Activated T-helper 17 cell treated with anti-CD3 and anti-CD28 coated beads, Interleukin-2, amount 50 U/mL, for 72 hours (primary cell): ENCODE results near the gene ZNF644. TPM values are rescaled to one million over a fixed set of nuclear protein-coding genes. Genes with fewer than 3 reads are reported as not detected.

Source experiments
- ATAC-seq: fragments of 150-1000 bp; cut with Tn5 transposase; replicated peaks from 2 replicates; pipeline ENCODE4 v1.10.0; 2021; ENCODE audit warnings: mild to moderate bottlenecking, moderate library complexity
- H3K27ac Mint-ChIP-seq: one replicate; pipeline ENCODE4 v1.8.0; 2022; ENCODE audit warnings: mixed read lengths
- H3K27me3 Mint-ChIP-seq: one replicate; pipeline ENCODE4 v1.8.0; 2022; ENCODE audit warnings: mixed read lengths
- H3K36me3 Mint-ChIP-seq: one replicate; pipeline ENCODE4 v1.8.0; 2022; ENCODE audit warnings: low read depth, mild to moderate bottlenecking, mixed read lengths
- H3K4me1 Mint-ChIP-seq: one replicate; pipeline ENCODE4 v1.8.0; 2022; ENCODE audit warnings: mixed read lengths
- H3K4me3 Mint-ChIP-seq: one replicate; pipeline ENCODE4 v1.8.0; 2022; ENCODE audit warnings: mild to moderate bottlenecking, mixed read lengths
- H3K9me3 Mint-ChIP-seq: one replicate; pipeline ENCODE4 v1.8.0; 2022; ENCODE audit warnings: mixed read lengths
- total RNA-seq, 2 donors: library from RNA; stranded (reverse); gene quantifications; one replicate each; pipeline ENCODE4 v1.2.3, GENCODE V29; 2022

ZNF644 gene
- total RNA-seq, 2 donors from 2014 or later: 55.7 to 57.9 TPM

- peaks cover 7% of the 10 kb centered on the region for H3K27me3 Mint-ChIP-seq
- no peak for ATAC-seq
- H3K4me1 Mint-ChIP-seq: no peaks in the 10 kb centered on the region
- no peak overlapping the region for H3K27ac Mint-ChIP-seq
- H3K4me3 Mint-ChIP-seq: no peak overlapping the region
- H3K9me3 Mint-ChIP-seq: no peaks in the 10 kb centered on the region
- H3K36me3 Mint-ChIP-seq: no peaks in the 10 kb centered on the region
These were observed 15.3 kb upstream of the ZNF644 start for GRCh38 chr1:91036894-91037829.

DNA sequence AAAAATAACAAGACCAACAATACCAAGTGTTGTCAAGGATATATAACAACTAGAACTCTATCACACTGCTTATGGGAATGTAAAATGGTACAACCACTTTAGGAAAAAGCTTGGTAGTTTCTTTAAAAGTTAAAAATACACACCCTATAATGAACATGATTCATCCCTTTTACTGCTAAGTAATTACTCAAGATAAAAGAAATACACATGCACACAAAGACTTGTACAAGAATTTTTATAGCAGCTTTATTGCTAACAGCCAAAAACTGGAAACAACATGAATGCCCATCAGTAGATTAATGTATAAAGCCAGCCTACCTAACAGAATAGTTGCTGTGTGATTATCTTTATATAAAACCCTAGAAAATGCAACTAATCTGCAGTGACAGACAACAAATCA, 10.5 kb upstream of the ZNF644 start:
- Mint-ChIP-seq H3K4me1 (no peaks in the 10 kb centered on the region), H3K36me3 (no peaks in the 10 kb centered on the region), H3K27ac (no peak overlapping the region), H3K4me3 (no peak overlapping the region), H3K27me3 (peaks cover 14% of the 10 kb centered on the region), H3K9me3 (no peaks in the 10 kb centered on the region)
- no peak for ATAC-seq

GRCh38 chr1:91031081-91031480, 9.2 kb upstream of the ZNF644 start:
- no peak for ATAC-seq
- no peak overlapping the region for H3K27ac Mint-ChIP-seq
- H3K4me3 Mint-ChIP-seq: no peak overlapping the region
- H3K4me1 Mint-ChIP-seq: no peaks in the 10 kb centered on the region
- H3K9me3 Mint-ChIP-seq: no peaks in the 10 kb centered on the region
- no peaks in the 10 kb centered on the region for H3K36me3 Mint-ChIP-seq
- peaks cover 14% of the 10 kb centered on the region for H3K27me3 Mint-ChIP-seq

GRCh38 chr1:91026777-91027176, 4.9 kb upstream of the ZNF644 start:
- no peaks in the 10 kb centered on the region for H3K9me3 Mint-ChIP-seq
- H3K27me3 Mint-ChIP-seq: peaks cover 7% of the 10 kb centered on the region
- H3K36me3 Mint-ChIP-seq: peaks cover 5% of the 10 kb centered on the region
- H3K4me3 Mint-ChIP-seq: no peak overlapping the region
- no peak for ATAC-seq
- H3K27ac Mint-ChIP-seq: no peak overlapping the region
- peaks cover 5% of the 10 kb centered on the region for H3K4me1 Mint-ChIP-seq

DNA sequence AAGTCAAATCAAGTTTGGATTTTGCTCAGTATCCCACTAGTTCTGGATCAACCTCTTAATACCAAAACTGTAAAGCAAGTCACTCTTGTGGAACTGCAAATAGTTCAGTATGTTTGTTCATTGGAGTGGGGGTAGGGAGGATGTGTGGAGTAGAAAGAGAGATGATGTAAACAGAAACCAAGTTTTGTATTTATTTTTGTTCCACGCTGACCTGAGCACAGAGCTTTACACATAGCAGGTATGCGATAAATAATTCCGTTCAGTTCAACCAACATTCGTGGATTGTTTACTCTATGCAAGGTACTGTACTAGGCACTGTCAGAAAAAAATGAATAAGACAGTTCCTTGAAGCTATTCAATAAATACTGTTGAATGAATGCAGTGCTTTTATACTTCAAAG, 4.5 kb upstream of the ZNF644 start:
- H3K36me3 Mint-ChIP-seq: peaks cover 8% of the 10 kb centered on the region
- peaks cover 5% of the 10 kb centered on the region for H3K27me3 Mint-ChIP-seq
- no peak for ATAC-seq
- H3K4me3 Mint-ChIP-seq: no peak overlapping the region
- H3K9me3 Mint-ChIP-seq: no peaks in the 10 kb centered on the region
- H3K27ac Mint-ChIP-seq: no peak overlapping the region
- peaks cover 5% of the 10 kb centered on the region for H3K4me1 Mint-ChIP-seq

DNA sequence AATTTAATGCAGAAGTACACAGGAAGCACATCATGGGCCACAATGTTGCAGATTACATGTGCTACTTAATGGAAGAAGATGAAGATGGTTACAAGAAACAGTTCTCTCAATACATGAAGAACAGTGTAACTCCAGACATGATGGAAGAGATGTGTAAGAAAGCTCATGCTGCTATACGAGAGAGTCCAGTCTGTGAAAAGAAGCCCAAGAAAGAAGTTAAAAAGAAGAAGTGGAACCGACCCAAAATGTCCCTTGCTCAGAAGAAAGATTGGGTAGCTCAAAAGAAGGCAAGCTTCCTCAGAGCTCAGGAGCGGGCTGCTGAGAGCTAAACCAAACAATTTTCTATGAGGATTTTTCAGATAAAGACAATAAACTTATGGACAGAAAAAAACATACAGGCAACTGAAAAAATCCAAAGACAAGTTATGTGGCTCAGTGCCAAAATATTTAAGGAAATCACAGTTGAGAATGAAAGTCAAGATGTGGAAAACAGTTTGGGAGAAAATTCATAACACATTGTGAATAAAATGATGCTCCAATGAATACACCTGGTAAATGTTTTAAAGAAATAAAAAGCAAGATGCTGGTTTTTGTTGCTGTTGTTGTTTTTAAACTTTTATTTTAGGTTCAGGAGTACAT, 2.8 kb upstream of the ZNF644 start:
- ATAC-seq: no peak
- Mint-ChIP-seq H3K27me3 (no peaks in the 10 kb centered on the region), H3K4me3 (no peak overlapping the region)

DNA sequence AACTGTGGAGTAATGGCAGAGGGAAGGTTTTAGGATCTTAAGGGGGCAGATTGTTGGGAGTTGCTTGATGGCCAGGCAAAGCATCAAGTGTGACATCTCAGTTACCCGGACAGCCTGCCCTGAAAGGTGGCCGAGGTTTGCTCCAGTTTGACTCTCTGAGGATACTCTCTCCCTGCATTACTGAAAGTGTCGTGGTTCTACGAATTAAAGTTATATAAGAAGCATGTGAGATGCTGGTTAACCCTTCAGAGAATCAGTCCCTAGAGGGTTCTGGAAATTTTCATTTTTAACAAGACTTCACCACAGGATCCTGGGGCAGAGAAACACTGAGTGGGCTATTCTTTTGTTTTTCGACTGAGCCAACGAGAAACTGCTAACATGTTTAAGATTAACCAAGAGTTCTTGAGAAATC, 689 bp upstream of the ZNF644 start:
- Mint-ChIP-seq H3K4me1 (peaks cover 19% of the 10 kb centered on the region), H3K36me3 (peaks cover 45% of the 10 kb centered on the region), H3K9me3 (no peaks in the 10 kb centered on the region), H3K27ac (peak overlapping the region; percentile 99), H3K4me3 (peak overlapping the region; percentile 97), H3K27me3 (no peaks in the 10 kb centered on the region)
- no peak for ATAC-seq

More for the DNA sequence above, 2.8 kb upstream of the ZNF644 start:
- no peak overlapping the region for H3K27ac Mint-ChIP-seq
- peaks cover 25% of the 10 kb centered on the region for H3K36me3 Mint-ChIP-seq
- H3K9me3 Mint-ChIP-seq: no peaks in the 10 kb centered on the region
- peaks cover 5% of the 10 kb centered on the region for H3K4me1 Mint-ChIP-seq

- H3K27ac Mint-ChIP-seq: peak overlapping the region; percentile 99
- peak overlapping the region; percentile 97 for H3K4me3 Mint-ChIP-seq
- H3K9me3 Mint-ChIP-seq: no peaks in the 10 kb centered on the region
- ATAC-seq: peak; percentile 58
- H3K4me1 Mint-ChIP-seq: peaks cover 21% of the 10 kb centered on the region
- no peaks in the 10 kb centered on the region for H3K27me3 Mint-ChIP-seq
- peaks cover 47% of the 10 kb centered on the region for H3K36me3 Mint-ChIP-seq
These were observed 709 bp downstream of the ZNF644 start for GRCh38 chr1:91020967-91021685.

DNA sequence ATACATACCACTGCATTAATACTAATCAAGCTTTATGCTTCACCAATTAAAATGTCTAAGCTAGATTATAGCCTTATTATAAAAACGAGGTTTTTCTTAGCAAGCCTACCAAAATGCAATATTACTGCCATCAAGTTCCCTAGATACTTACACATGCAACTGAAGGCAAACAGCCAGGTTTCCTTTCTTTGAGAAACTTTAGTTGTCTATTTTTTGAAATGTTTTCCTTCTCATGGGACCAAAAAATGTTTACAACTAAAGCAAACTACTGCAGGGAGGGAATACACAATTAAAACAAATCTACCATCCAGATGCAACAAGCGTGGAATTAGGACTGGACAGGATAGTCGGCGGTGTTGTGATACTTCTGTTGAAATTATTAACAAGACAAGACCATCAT, 1.3 kb downstream of the ZNF644 start:
- Mint-ChIP-seq H3K4me1 (peaks cover 26% of the 10 kb centered on the region), H3K27ac (peak overlapping the region; percentile 99), H3K36me3 (peaks cover 54% of the 10 kb centered on the region), H3K27me3 (no peaks in the 10 kb centered on the region), H3K9me3 (no peaks in the 10 kb centered on the region), H3K4me3 (peak overlapping the region; percentile 97)
- no peak for ATAC-seq

DNA sequence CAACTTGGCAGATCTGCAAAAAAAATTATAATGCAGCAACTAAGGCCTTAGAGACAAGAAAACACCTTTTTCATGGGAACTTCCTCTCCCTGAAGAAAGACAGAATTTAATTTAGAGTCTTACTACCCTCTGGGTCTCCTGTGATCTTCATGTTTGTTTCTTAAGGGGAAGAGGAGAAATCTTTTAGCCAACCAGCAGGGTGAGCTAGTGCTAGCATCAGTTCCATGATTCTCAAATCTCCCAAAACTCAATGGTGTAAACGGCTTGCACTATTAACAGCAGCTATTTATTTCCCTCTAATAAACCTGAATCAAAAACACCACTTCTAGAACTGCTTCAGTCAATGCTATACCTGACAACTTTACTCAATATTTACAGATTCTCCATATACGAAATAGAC, 3.8 kb downstream of the ZNF644 start:
- Mint-ChIP-seq H3K4me1 (peaks cover 38% of the 10 kb centered on the region), H3K9me3 (no peaks in the 10 kb centered on the region), H3K4me3 (peak overlapping the region; percentile 97), H3K36me3 (peaks cover 59% of the 10 kb centered on the region), H3K27me3 (no peaks in the 10 kb centered on the region), H3K27ac (peak overlapping the region; percentile 76)
- no peak for ATAC-seq

- ATAC-seq: peak; percentile 47
- Mint-ChIP-seq H3K9me3 (no peaks in the 10 kb centered on the region), H3K4me3 (peak overlapping the region; percentile 27), H3K27me3 (no peaks in the 10 kb centered on the region), H3K4me1 (peaks cover 48% of the 10 kb centered on the region), H3K36me3 (peaks cover 59% of the 10 kb centered on the region), H3K27ac (no peak overlapping the region)
These were observed 5.9 kb downstream of the ZNF644 start for GRCh38 chr1:91015794-91016550.

DNA sequence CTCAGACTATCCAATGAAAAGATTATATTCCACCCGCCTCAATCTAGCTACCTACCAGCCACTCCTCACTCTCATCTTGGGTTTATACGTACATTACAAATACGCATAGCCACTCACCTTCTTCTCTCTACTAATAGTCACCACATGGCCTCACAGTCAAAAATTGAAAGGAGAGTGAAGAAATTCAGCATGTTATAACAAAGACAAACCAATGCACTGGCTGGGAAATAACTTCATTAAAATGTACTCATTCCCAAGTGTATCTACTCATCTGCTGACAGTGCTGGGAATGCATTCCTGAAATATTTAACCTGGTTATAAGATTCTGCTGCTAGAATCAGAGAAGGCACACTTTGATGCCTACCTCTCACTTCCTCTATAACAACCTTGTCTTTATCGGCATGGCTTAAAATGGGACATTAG, 6.5 kb downstream of the ZNF644 start:
- H3K27me3 Mint-ChIP-seq: no peaks in the 10 kb centered on the region
- peaks cover 53% of the 10 kb centered on the region for H3K36me3 Mint-ChIP-seq
- peak overlapping the region; percentile 27 for H3K4me3 Mint-ChIP-seq
- H3K27ac Mint-ChIP-seq: no peak overlapping the region
- peaks cover 51% of the 10 kb centered on the region for H3K4me1 Mint-ChIP-seq
- H3K9me3 Mint-ChIP-seq: no peaks in the 10 kb centered on the region
- no peak for ATAC-seq

DNA sequence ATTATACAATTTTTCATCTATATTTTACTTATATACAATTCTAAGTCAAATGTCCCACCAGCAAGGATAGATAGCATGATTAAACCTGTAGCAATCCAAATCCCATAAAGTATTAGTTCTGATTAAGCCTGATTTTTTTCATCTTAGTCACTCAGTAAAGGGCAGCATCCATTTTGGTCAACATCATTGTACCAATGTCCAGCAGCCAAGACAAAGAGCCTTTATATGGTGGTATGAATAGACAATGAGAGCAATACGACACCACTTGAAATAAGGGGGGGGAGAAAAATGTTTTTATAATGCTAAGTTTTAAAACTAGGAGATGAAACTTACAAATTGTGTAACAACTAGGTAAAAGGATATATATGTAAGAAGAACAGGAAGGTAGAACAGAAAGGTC, 7.4 kb downstream of the ZNF644 start:
- no peak for ATAC-seq
- Mint-ChIP-seq H3K27me3 (no peaks in the 10 kb centered on the region), H3K4me1 (peaks cover 59% of the 10 kb centered on the region)

GRCh38 chr1:91013302-91013701, 8.5 kb downstream of the ZNF644 start:
- Mint-ChIP-seq H3K9me3 (no peaks in the 10 kb centered on the region), H3K4me3 (no peak overlapping the region), H3K4me1 (peaks cover 58% of the 10 kb centered on the region)

More for the DNA sequence above, 7.4 kb downstream of the ZNF644 start:
- Mint-ChIP-seq H3K27ac (no peak overlapping the region), H3K36me3 (peaks cover 44% of the 10 kb centered on the region), H3K4me3 (no peak overlapping the region), H3K9me3 (no peaks in the 10 kb centered on the region)

More at GRCh38 chr1:91013302-91013701, 8.5 kb downstream of the ZNF644 start:
- no peak for ATAC-seq
- Mint-ChIP-seq H3K27me3 (no peaks in the 10 kb centered on the region), H3K27ac (no peak overlapping the region), H3K36me3 (peaks cover 32% of the 10 kb centered on the region)
